ENCODE data around the gene ELK4.

ELK4 gene

GRCh38 chr1:205580140-205580922, 51.5 kb downstream of the ELK4 start:
- DNase-seq, result no peak

DNA sequence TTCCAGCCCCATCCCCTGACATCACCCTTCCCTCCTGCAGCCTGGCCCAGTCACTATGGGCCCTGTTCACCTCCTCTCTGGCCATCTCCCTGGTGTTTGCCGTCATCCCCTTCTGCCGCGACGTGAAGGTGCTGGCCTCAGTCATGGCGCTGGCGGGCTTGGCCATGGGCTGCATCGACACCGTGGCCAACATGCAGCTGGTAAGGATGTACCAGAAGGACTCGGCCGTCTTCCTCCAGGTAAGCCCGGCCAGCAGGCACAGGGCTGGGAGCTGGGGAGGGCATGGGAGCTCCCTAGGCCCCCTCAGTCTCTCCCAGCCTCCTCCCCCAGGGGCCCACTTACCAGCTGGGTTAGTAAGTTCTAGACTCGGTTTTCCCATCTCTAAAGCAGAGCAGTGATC, 52.1 kb downstream of the ELK4 start:
- DNase-seq, result no peak

- DNase-seq, result no peak
Observed at GRCh38 chr1:205578780-205579571, 52.8 kb downstream of the ELK4 start.

- DNase-seq, result no peak
Observed at GRCh38 chr1:205577874-205578658, 53.7 kb downstream of the ELK4 start.

GRCh38 chr1:205576805-205577761, 54.7 kb downstream of the ELK4 start:
- no peak for DNase-seq

GRCh38 chr1:205576011-205576410, 55.8 kb downstream of the ELK4 start:
- DNase-seq, result no peak

DNA sequence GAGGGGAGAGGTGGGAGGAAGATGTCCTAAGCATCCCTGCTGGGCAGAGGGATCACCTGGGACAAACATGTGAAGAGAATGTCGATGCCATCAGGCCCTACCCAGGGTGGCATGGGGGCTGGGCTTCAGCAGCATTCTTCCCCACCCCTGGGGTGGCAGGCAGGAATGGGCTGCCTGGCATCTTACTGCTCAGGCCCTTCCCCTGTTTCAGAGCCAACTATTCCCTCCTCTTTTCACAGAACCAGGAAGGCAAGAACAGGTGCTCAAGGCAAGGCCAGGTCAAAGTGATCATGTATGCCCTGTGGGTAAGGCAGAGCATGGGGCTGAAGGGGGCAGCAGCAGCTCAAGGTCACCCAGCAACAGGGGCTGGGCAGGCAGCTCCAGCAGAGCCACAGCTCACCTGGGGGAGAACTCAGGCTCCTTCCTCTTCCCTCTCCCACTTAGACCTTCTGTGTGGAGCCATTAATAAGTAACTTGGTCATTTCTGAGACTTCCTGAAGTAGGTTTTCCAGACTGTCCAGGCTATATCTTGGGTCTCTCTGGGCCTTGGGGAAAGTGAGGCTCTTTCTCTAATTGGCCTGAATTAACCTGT, 56.4 kb downstream of the ELK4 start:
- no peak for DNase-seq

DNA sequence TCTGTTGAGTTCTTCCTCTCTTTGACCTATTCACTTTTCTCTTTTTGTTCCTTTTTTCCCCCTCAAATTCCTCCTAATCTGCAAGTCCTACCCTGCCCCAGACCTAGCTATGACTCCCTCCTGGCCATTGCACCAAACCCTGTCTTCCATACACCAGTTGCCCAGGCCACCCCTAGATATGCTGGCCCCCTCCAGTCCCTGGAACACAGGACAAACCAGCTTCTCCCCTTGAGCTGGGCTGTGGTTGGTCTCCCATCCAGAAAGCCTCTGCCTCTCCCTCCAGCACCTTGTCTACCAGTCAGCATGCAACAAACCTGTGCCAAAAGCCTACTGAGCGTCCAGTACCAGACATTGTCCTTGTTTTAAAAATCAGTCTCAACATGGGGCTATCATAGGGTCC, 59.4 kb downstream of the ELK4 start:
- DNase-seq, result no peak

DNA sequence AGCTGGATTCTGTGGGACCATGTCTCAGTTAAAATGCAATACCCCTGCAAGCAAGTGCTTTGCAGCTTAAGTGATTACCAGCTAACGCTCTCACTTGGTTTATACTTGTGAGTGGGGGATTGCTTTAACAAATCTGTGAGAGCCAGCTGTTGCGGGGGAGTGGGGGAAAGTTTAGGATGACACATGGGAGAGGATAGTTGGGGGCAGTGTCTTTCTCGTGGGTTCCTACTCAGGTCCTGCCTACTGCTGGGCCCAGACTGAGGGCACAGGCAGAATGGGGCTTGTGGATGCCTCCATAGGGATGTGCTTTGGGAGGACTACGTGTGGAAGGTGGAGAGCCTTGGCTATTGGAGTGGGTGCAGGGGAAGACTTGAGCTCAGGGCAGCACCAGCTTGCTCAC, 60.1 kb downstream of the ELK4 start:
- DNase-seq, result no peak

DNA sequence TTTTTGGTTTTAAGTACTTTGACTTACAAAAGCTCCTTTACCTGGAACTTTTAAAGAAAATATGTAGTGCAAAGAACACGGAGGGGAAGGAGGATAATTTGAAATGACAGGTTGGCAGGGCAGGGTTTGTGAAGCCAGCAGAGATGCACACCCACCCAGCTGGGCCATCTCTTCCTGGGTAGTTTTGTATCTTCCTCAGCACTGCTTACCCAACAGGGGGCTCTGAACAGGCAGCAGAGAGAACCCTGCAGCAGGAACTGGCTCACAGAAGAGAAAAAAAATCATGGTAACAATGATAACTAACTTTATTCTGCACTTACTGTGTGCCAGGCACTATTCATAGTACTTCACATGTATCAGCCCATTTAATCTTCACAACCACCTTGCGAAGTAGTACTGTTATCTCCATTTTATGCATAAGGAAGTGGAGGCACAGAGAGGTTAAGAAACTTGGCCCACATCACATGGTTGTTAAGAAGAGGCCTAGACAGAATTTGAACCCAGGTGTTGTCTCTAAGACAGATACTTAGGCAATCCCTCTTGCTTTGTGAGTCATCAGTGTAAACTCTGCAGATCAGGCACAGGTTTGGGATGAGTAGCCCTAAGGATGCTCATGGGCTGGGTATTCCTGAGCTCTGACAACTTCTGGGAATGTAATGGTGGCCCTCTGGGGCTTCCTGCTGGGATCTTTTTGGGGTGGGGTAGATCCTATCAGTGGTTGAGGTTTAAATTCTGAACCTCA, 60.8 kb downstream of the ELK4 start:
- no peak for DNase-seq

GRCh38 chr1:205570173-205570501, 61.7 kb downstream of the ELK4 start:
- no peak for DNase-seq

GRCh38 chr1:205569411-205570172, 62.2 kb downstream of the ELK4 start:
- no peak for DNase-seq

DNA sequence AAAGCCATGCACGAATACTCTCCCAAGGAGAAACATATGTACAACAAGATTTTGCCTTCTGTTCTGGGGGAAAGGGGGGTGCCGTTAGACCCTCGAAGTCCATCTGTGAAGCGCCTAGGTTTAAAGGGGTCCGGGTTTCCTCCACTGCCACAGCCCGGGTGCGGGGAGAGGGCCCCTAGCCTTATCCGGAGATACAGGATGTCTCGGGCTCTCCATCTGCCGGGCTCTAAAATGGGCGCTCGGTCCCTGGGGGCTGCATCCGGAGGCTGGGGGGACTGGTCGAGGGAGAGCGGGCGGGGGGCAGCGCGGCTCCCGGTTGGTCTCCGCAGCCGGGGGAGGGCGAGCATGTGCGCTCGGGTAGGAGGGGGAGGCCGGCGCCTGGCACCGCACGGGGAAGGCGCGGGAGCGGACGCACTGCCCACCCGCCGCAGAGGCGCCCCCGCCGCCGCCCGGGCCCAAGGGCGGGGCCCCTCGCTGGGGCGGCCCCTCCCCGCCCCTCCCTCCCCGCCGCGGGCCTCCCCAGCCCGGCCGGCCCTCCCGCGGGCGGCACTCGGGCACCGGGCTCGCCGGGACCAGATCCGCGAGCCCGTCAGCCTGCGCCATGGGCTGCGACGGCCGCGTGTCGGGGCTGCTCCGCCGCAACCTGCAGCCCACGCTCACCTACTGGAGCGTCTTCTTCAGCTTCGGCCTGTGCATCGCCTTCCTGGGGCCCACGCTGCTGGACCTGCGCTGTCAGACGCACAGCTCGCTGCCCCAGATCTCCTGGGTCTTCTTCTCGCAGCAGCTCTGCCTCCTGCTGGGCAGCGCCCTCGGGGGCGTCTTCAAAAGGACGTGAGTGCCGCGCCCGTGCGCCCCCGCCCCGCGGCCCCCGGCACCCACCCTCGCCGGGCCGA, 63.1 kb downstream of the ELK4 start:
- DNase-seq, result no peak

GRCh38 chr1:205568135-205568468, 63.7 kb downstream of the ELK4 start:
- no peak for DNase-seq

- DNase-seq, result no peak
Observed at GRCh38 chr1:205567716-205568115, 64.1 kb downstream of the ELK4 start.

- DNase-seq, result no peak
Observed at GRCh38 chr1:205565799-205566198, 66.0 kb downstream of the ELK4 start.

DNA sequence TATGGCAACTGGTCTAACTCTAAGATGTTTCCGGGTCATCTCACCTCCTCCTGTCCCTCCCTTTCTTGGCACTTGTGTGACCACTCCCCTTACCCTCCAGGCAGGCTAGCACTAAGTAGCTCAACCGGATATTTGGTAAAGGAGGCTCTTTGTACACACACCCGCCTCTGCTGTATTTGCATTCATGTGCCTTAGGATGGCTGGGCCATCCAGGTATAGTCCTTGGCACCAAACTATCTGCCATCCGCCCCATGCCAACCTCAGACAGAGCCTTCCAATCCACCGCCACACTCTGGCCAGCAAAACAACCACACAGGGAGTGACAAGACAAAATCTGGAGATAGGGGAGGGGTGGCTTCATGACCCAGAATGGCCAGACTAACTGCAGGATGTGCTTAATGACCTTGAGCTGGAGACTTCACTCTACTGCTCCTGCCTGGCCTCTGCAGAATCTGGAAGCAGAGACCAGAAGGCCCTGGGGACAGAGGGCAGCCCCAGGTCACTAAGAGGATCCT, 67.8 kb downstream of the ELK4 start:
- no peak for DNase-seq

GRCh38 chr1:205561501-205562203, 70.2 kb downstream of the ELK4 start:
- no peak for DNase-seq

Measured in EL (cell line).